Activated T-helper 1 cell treated with Interleukin-2 at 50 U/mL for 16 hours (primary cell): ENCODE results near the gene CPB1.
"Not testable (repeated sequence)": the region's sequence is repeated elsewhere in the genome, so short reads cannot be mapped to it uniquely, and the experiment has no call there.

ENCODE experiments used
- DNase-seq: peaks from one replicate; pipeline ENCODE4 v3.0.0-alpha.2; 2020; ENCODE audit warnings: low read depth

Gene CPB1

GRCh38 chr3:148827585-148827984 is at the start of gene CPB1:
TSS of gene CPB1 (plus strand) at chr3:148827811. CDS start at chr3:148827824, 13 bp downstream.
- DNase-seq: no peak

GRCh38 chr3:148778926-148779325 is 48.7 kb upstream of the CPB1 start:
- DNase-seq: no peak

- not testable (repeated sequence) for DNase-seq
Measured at GRCh38 chr3:148785026-148785425, 42.6 kb upstream of the CPB1 start.

- DNase-seq: not testable (repeated sequence)
Measured at GRCh38 chr3:148786159-148786558, 41.5 kb upstream of the CPB1 start.

DNA sequence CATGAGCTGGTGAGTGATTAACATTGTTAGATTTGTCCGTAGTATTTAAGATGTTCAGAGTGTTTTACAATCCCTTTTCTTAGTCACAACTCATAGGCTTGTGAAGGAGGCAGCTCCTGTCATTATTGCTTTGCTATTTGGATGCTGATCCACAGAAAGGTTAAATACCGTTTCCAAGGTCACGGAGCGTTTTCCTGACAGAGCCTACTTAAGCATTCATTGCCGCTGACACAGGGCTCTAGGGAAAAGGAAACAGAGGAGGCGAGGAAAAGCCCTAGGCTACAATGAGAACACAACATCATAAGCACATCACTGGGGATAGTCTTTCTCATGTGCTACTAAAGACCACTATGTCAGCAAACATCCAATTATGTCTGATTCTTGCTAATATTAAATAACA is 38.5 kb upstream of the CPB1 start:
- no peak for DNase-seq

DNA sequence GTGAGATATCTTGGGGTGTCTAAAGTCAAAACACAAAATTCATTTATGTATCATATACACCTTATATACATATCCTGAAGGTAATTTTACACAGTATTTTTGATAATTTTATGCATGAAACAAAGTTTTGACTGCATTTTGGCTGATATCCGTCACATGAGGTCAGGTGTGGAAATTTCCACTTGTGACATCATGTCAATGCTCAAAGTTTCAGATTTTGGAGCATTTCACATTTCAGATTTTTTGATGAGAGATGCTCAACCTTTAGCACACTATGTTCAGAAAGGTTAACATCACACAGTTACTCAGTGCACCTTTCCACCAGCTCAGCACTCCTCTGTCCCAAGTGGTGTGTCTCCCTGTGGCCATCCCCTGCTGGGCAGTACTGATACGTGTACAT is 37.7 kb upstream of the CPB1 start:
- DNase-seq: no peak

GRCh38 chr3:148790370-148790769 is 37.2 kb upstream of the CPB1 start:
- no peak for DNase-seq

DNA sequence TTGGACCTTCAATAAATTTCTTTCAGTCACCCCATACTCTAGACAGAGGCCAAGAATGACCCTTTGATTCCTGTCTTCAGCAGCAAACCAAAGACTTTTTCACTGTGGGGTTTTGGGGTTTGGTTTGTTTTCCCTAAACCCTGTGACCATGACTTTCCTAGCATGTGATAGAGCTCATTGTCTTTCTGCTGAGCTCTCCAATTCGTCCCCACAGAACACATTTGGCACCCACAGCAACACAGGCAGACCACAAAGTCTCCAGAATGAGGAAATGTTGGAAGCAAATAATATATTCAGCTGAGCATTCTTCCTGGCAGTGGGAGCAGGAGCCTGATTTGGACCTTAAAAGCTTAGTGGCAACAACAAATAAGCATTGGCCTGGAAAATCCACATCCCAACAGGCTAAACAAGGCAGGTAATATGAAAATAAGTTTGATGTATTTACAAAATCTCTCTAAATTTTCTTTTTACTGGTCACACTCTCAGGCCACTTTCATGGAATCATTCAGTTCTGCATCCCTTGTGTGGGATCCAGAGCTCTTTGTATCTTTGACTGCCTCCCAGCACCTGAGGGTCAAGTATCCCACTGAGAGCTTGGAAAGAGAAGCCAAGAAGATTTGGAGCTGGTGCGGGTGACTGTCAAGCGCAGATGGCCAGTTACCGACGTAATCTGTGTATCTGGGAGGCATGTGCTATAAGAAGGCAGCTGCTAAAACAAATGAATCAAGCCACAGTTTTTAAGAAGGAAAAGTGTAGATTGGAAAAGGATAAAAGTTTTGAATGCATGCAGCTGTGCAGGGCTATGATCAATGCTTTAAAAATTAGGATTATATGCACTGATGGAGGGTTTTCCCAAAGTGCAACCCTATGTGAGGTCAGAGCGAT is 36.5 kb upstream of the CPB1 start:
- no peak for DNase-seq

DNA sequence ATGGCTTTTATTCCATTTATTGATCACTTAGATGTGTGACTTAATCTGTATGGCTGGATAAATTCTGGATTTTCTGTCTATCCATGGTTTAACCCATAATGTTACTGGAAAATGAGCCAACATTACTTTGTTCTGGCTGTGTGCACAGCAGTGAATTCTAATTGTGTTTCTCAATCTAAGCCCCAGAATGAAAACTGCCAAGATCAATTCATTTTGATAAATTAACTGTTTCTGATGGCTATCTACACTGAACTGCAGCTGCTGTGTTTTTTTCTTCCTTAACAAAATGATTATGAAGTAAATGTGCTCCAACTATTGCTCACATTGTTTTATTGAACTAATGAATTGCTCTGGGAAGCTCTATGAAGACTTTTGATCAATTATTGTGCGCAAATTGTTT is 35.7 kb upstream of the CPB1 start:
- DNase-seq: no peak

GRCh38 chr3:148792516-148792915 is 35.1 kb upstream of the CPB1 start:
- DNase-seq: no peak

DNA sequence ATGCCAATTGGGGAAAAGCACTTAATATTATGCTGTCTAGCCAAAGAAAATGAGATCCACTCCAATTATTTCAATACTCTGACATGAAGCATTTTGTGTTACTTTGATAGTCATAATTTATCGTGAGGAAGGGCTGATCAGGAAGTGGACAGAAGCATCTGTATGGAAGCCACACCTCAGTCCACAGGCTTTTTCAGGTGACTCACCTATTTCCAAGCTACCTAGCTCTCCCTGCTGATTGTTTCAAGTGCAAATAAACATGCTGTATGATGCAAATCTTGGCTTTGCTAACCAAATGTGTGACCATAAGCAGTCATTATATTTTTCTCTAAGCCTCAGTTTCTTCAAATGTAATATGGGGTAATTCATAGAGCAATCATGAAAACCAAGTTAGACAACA is 30.8 kb upstream of the CPB1 start:
- no peak for DNase-seq

DNA sequence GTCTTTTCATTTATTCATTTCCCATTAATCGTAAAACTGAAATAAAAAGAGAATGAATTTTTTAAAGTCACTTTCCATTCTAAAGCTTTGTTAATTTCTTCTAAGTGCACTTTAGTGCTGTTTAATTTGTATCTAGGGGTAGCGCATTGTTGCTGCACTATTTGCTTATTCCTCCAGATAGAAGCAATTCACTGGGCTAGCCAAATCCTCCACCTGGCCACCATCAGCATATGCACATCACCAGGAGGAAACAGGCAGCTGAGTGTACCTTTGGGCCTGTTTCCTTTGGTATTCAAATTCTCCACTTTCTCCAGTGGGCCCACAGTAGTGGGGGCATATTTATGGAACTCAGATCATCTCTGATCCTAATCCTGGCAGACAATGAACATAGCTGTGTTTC is 29.8 kb upstream of the CPB1 start:
- DNase-seq: no peak

- DNase-seq: no peak
Measured at GRCh38 chr3:148800414-148800813, 27.2 kb upstream of the CPB1 start.

DNA sequence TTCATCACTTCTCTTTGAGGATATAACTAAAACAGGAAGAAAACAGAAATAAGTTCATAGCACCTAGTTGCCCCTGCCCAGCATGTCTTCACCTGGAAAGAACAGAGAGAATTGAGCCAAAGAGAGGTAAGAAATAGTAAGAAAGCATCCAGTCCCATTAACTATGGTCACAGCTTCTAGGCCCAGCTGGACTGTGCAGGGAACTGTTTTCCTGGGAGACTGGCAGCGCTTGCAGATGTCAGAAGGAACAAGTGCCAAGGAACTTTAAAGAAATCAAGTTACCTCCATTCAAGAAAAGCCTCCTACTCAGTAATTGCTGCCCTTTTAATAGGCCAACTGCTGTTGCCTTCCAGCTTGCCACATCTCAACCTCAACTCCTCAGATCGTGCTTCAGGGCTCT is 17.8 kb upstream of the CPB1 start:
- no peak for DNase-seq

DNA sequence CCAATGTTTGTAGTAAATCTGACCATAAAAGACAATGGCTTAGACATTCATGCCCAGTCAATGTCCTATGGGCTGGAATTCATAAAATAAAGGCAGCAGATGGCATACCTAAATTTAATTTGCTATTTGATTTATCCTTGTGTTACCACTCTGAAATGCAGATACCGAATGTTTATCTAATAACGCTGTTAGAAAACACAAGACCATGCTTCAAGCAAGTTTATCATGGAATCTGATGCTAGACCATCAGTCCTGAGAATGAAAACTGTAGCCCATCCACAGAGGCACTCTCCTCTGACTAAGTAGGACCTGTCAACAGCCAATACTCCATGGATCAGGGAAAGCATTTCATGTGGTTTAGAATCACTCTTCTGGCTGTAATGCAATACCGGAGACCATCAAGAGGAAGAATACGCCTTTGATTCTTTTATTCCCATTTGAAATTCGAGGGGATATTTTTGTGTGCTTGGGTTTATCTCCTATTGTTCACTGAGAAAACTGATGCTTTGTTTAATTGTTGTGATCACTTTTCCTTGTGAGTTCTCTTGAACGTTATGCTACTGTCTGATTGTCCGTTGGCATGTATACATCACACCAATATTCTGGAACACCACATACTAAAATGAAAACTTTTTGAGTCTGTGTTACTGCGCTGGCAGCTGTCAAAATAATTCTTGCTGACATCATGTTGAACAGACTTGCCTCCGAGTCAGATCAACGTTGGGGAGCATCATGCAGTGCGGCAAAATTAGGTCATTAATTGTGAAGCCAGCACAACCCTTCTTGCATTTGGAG is 12.1 kb upstream of the CPB1 start:
- no peak for DNase-seq

GRCh38 chr3:148816427-148816826 is 11.2 kb upstream of the CPB1 start:
- no peak for DNase-seq

DNA sequence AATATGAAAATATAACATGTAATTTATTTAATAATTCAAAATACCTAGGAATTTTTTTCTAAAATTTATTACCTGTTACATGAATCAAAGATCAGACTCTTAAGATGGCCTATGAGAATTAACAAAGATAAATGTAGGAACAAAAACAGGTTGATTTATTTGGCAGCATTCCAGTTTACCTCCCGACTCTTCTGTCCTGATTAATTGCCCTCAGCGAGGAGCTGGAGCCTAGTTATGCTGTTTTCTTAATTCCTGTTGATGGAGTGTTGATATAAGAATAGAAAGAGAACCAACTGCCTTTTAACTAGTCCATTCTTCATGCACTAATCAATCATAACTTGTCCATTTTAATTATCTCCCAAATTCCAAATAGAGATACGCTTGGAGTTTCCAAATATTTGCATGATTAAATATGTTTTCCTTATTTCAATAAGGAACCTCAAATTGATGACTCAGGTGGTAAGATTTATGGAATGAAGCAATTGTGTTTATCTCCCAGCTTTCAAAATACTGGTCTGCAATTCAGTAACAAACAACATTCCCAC is 10.6 kb upstream of the CPB1 start:
- DNase-seq: no peak

- DNase-seq: no peak
Measured at GRCh38 chr3:148820361-148821245, 7.0 kb upstream of the CPB1 start.

DNA sequence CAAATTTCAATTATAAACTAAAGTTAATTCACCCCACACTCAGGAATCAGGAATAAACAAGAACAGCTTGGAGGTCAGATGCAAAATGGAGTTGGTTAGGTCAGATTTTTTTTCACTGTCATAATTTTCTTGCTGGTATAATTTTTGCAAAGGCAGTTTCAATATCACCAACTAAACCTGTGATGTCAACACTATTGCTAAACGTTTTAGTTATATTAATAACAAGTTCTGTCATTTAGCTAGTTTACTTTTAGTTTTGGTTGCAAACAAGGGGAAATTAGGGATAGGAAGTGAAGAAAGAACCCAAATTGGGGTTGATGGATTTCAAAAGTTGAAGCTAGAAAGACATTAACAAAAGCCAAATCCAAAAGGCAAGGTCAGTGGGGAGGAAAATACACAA is 4.6 kb upstream of the CPB1 start:
- DNase-seq: no peak

GRCh38 chr3:148825476-148825875 is 2.1 kb upstream of the CPB1 start:
- no peak for DNase-seq

GRCh38 chr3:148828136-148828690 is 602 bp downstream of the CPB1 start:
- no peak for DNase-seq

DNA sequence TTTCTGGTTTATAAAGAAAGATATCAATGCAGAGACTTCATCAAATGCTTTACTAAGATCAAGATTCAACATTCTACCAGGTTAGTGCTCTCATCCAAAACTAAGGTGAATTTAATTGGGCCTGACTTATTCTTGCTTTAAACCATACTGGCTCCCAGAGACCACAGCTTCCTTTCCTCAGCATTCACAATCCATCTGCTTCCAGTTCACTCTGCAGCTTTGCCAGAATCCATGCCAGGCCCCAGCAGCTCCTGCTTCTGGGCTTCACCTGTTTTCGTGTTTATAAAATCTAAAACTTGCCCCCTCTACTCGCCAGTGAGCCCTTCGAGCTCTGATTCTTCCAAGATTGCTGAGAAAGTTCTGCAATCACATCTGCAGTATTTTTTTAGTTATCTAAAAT is 2.3 kb downstream of the CPB1 start:
- DNase-seq: no peak
